WI38 (cell line): ENCODE data around the gene BIRC6.

Experiments used
- H3K4me3 ChIP-seq: 2 replicates; pipeline ENCODE4 v1.5.1; 2011; ENCODE audit warnings: low read depth, mild to moderate bottlenecking, control low read depth, low read length
- CTCF ChIP-seq: IDR thresholded peaks from 2 replicates; pipeline ENCODE4 v1.5.1; 2012; ENCODE audit warnings: low read depth, mild to moderate bottlenecking, control low read depth, low read length

BIRC6 gene

GRCh38 chr2:32427672-32428610 lies 71.1 kb downstream of the BIRC6 start:
- TF ChIP-seq CTCF = no peak
- no peak overlapping the region for H3K4me3 ChIP-seq

GRCh38 chr2:32430804-32431203 lies 74.0 kb downstream of the BIRC6 start:
- no peak for TF ChIP-seq CTCF

GRCh38 chr2:32436150-32436549 lies 79.3 kb downstream of the BIRC6 start:
- no peak for TF ChIP-seq CTCF
- no peak overlapping the region for H3K4me3 ChIP-seq

More at GRCh38 chr2:32430804-32431203, 74.0 kb downstream of the BIRC6 start:
- no peak overlapping the region for H3K4me3 ChIP-seq

- no peak for TF ChIP-seq CTCF
- no peak overlapping the region for H3K4me3 ChIP-seq
Measured at GRCh38 chr2:32442020-32442467, 85.2 kb downstream of the BIRC6 start.

GRCh38 chr2:32446369-32446768 lies 89.5 kb downstream of the BIRC6 start:
- H3K4me3 ChIP-seq = no peak overlapping the region
- TF ChIP-seq CTCF = no peak

- no peak overlapping the region for H3K4me3 ChIP-seq
- no peak for TF ChIP-seq CTCF
Measured at GRCh38 chr2:32450851-32451250, 94.0 kb downstream of the BIRC6 start.

GRCh38 chr2:32452338-32453064 lies 95.7 kb downstream of the BIRC6 start:
- no peak overlapping the region for H3K4me3 ChIP-seq
- TF ChIP-seq CTCF = no peak
